GM10248 (cell line): ENCODE data around the gene IRAK4.

Experiments
- CTCF ChIA-PET: fragments of 300-600 bp; sonication (Branson Sonifier 250); formaldehyde crosslinking; extraction: SDS; loops from one replicate; lab custom pipeline; 2021; ENCODE audit warnings: antibody characterized with exemption; lab: Yijun Ruan, JAX
- POLR2A ChIA-PET: fragments of 350-650 bp; sonication (Branson Sonifier 250); formaldehyde crosslinking; extraction: SDS; loops from one replicate; lab custom pipeline; 2020; ENCODE audit warnings: antibody characterized with exemption; lab: Yijun Ruan, JAX
- DNase-seq: peaks from one replicate; pipeline ENCODE4 v3.0.0; 2012; ENCODE audit errors: extremely low spot score
- CTCF ChIP-seq: IDR thresholded peaks from 2 replicates; pipeline ENCODE4 v1.5.1; 2012; ENCODE audit warnings: mild to moderate bottlenecking, low read depth; ENCODE audit errors: extremely low read depth, missing control alignments, control extremely low read depth

The IRAK4 gene

DNA sequence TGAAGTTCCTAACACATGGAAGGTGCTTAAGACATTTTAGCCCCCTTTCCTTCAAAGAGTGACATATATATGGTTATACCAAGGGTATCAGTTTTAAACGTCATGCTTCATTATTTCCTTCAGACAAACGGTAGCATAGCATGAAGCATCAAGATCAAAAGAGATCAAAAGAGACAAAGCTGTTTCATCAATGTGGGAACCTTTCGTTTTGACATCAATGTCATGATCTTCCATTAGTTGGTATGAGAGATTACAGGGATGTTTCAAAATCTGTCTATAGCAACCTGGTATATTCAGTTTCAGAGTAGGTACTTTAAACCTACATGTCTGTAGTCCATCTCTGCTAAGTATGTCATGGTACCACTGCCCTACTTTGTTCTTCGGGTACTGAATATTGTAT, 28.5 kb upstream of the IRAK4 start:
- no peak for DNase-seq
- CTCF ChIA-PET: no interaction called here
- POLR2A ChIA-PET: no interaction called here
- no peak for TF ChIP-seq CTCF

DNA sequence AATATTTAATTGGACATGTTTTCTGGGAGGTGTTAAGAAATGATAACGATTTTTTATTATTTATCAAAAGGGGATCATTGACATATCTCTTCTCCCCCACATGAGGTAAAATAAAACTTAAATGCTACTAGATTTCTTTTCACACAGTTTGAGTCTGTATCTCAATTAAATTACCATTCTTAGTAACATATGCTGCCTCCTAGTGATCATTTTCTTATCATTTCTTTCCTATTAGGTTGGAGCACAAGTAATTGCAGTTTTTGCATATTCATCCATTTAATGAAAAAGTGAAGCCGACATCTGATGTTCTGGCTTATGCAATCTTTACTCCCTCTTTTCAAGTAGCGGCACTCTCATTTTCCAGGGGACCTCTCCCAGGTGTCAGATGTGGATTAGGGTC, 25.1 kb upstream of the IRAK4 start:
- ChIA-PET POLR2A (no interaction called here), CTCF (interaction anchor here (1.4 to 1.6 kb wide), 2 partner anchors 26 to 290 kb away, joined by 3 to 6 read pairs; no protein-coding TSS in a partner anchor)
- TF ChIP-seq CTCF: no peak
- DNase-seq: no peak

- CTCF ChIA-PET: no interaction called here
- POLR2A ChIA-PET: no interaction called here
- TF ChIP-seq CTCF: no peak
Observed at GRCh38 chr12:43736927-43737440, 21.8 kb upstream of the IRAK4 start.

GRCh38 chr12:43737646-43738045, 21.1 kb upstream of the IRAK4 start:
- no peak for TF ChIP-seq CTCF
- ChIA-PET POLR2A (no interaction called here), CTCF (no interaction called here)
- no peak for DNase-seq

More at GRCh38 chr12:43736927-43737440, 21.8 kb upstream of the IRAK4 start:
- DNase-seq: no peak

DNA sequence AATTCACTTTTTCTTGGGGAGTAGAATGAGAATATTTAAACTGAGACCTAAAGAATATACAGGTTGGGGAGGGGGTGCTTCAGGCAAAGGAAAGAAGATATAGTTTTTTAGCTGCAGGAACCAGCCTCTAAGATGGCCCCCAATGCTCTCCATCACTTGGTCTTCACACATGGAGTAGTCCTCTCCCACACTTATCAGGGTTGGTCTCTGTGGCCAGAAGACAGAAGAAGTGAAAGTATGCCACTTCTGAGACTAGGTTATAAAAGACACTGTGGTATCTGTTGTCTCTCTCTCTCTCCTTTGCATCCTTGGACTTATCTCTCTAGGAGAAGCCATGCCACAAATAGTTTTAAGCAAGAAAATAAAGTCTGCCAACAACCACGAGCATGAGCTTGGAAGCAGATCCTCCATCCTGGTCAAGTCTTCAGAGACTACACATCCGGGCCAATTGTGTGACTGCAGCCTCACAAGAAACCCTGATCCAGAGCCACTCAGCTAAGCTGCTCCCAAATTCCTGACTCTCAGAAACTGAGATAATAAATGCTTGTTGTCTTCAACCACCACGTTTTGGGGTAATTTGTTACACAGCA, 18.1 kb upstream of the IRAK4 start:
- CTCF ChIA-PET: interaction anchor here (1.1 kb wide), 1 partner anchor 136 kb away, joined by 3 read pairs; no protein-coding TSS in a partner anchor
- no peak for TF ChIP-seq CTCF
- POLR2A ChIA-PET: no interaction called here
- DNase-seq: no peak

- ChIA-PET CTCF (no interaction called here), POLR2A (no interaction called here)
- DNase-seq: no peak
- TF ChIP-seq CTCF: no peak
Observed at GRCh38 chr12:43742106-43742505, 16.6 kb upstream of the IRAK4 start.

DNA sequence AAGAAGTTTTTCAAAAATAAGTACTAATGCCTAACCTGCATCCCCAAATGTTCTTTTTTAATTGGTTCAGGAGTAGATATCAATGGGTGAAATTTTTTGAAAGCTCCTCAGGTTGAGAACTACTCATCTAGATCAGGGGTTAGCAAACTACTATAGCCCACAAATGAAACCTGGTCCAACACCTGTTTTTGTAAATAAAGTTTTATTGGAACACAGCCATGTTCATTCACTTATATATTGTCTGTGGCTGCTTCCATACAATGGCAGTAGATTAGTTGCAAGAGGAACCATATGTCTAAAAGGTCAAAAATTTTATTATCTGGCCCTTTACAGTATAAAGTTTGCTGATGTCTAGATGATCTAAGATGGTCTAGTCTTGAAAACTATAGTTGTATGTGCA, 13.9 kb upstream of the IRAK4 start:
- TF ChIP-seq CTCF: no peak
- POLR2A ChIA-PET: no interaction called here
- no peak for DNase-seq
- CTCF ChIA-PET: no interaction called here
